H54 (cell line): ENCODE measurements around the gene CRELD2.
"Not testable (repeated sequence)": the region's sequence is repeated elsewhere in the genome, so short reads cannot be mapped to it uniquely, and the experiment has no call there.

ENCODE experiments used
- DNase-seq: peaks from one replicate; pipeline ENCODE4 v3.0.0; 2011; ENCODE audit warnings: low spot score, mixed read lengths; ENCODE audit not compliant: insufficient read length
- FAIRE-seq: peaks from 3 replicates; lab custom pipeline; 2011; peaks lifted over from hg19 to GRCh38; lab: Jason Lieb, UNC
- POLR2A ChIP-seq: IDR thresholded peaks from 2 replicates; pipeline ENCODE4 v1.6.1; 2011; ENCODE audit warnings: low read depth, mild to moderate bottlenecking, low read length

Gene CRELD2

DNA sequence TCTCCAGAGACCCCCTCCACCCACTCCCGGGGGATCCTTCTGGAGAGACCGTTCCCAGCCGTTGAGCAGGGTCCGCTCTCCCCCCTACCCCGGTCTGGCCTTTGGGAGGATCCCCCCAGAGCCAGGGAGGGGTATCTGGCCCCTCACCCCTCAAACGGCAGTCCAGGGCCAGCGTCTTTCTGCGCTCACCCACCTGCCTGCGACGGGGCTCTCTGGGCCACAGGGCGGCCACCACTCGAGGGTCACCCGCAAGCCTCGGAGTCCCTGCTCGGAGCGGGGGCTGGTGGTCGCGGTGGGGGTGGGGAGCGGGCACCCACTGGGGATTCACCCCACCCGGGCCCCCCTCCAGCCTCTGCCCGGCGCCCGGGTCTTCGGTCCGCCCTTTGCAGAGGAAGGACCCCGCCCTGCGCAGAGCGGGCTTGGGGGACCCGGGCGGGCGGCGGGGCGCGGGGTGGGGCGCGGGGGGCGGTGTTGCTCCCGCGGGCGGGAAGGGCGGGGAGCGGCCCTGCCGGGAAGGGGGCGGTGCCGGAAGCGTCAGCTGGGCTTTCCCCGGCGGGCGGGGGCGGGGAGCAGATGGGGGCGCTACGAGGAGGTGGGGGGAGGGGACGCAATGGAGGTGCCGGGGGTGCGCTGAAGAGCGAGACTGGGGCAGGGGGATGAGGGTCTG lies 16.6 kb downstream of the CRELD2 start:
- TF ChIP-seq POLR2A, result no peak
- DNase-seq (no peak), FAIRE-seq (no peak)

DNA sequence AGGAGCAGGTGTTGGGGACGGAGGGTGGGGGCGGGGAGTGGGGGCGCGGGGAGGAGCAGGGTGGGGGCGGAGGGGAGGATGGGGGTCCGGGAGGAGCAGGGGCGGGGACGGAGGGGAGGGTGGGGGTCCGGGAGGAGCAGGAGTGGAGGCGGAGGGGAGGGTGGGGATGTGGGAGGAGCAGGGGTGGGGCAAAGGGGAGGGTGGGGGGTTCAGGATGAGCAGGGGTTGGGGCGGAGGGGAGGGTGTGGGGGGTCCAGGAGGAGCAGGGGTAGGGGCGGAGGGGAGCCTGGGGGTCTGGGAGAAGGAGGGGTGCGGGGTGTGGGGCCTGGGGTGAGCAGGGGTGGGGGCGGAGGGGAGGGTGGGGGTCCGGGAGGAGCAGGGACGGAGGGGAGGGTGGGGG lies 17.1 kb downstream of the CRELD2 start:
- no peak for TF ChIP-seq POLR2A
- FAIRE-seq (no peak), DNase-seq (no peak)

DNA sequence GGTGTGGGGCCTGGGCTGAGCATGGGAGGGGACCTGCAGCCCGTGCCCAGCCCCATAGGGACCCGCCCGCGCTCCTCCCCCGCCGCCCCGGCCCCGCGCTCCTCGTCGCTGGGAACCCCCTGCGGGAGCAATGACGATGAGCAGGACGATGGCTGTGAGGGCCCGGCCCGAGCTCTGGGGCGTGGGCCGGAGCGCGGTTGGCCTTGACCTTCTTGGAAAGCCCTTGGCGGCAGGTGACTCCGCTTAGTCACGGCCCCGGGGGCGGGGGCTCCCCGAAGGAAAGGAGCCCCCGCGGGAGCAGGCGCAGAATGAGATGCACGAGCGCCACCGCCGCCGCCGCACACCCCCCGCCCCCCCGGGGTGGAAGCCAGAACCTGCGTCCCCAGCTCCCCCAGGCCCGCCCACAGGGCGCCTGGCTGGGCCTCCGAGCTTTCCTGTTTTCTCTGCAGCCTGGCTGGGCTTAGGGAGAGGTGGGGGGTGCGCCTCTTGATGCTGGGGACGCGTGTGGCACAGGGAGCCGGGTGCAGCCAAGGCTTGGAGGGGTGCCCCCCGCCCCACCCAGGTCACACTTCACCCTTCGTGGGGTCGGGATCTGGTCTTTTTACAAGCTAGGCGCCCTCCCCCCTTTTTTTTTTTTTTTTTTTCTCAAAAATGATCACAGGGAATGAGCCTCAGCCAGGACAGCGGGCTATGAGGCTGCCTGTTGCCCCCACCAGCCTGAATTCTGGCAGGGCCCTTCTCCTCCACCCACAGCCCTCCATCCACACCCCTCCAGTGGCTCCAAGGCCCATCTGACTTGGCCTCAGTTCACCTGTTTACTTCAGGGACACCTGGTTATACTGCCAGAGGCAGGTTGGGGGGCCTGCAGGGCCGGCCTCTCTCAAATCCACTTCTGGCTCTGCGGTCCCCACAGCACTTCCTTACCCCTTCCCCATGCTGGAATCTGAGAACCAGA lies 17.9 kb downstream of the CRELD2 start:
- FAIRE-seq, result no peak
- no peak for TF ChIP-seq POLR2A

DNA sequence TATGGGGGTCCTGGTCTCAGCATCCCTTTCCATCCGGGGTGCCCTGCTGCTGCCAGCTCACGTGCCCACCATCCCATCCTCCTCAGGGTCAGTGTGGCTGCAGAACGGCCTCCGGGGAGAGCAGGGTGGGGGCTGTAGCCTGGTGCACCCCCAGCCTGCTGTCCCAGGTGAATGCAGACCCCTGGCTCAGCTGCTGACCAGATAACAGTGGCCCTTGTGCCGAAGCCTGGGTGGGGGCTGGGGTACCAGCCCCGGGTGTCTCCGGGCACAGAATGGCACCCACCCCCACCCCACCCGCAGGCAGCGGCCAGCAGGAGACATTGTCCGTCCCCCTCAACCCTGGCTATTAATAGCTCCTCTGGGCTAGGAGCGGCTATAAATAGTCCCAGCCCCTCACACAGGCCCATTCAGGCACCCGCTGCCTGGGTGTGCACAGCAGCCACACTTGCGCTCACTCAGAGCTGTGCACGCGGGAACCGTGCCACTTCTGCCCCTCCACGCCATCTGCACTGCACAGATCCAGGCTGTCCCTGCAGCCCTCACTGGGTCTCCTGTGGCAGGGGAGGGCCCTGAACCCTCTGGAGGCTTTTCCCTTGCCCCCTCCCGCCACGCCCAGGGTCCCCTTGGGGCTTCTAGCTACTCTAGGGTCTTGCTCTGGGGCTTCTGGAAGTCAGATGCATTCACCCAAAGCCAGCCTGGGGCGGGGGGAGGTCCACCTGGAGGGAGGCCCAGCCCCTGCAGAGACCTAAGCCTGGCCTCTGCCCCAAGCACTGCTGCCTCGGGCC lies 18.7 kb downstream of the CRELD2 start:
- TF ChIP-seq POLR2A, result no peak
- DNase-seq (no peak), FAIRE-seq (no peak)

More for the DNA sequence above, 17.9 kb downstream of the CRELD2 start:
- DNase-seq, result peak; percentile 84

DNA sequence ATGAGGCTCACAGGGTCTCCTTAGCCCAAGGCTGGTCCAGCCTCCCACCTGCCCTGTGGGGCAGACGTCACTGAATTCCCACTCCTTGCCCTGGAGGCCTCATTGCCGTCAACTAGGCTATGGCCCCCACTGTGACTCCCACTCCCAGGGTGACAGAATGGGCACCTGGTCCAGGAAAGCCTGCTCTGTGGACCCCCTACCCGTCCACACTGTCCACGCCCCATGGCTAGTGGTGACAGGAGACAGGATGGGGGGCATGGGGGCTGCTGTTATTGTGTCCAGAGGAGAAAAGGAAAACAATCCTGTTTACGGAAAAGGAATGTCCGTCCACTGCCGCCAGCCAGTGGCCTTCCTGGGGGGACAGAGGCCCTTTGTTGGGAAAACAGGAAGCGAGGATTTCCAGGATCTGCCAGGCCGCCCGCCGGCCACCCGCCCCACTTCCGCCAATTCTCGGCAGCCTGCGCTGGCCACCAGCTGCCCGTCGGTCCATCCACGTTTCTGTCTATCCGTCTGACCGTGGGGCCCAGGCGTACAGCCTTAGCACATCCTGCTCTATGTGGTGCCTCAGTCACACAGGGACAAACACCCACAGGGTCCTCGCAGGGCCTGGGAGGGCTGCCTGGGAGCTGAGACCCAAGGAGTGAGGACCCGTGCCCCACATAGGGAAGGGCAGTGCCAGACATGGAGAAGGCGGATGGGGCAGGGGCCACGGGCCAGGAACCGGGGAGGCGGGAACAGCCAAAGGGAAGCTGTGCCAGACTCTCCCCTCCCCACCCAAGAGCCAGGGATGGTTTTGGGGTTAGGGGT lies 19.5 kb downstream of the CRELD2 start:
- DNase-seq (no peak), FAIRE-seq (no peak)
- TF ChIP-seq POLR2A, result no peak

DNA sequence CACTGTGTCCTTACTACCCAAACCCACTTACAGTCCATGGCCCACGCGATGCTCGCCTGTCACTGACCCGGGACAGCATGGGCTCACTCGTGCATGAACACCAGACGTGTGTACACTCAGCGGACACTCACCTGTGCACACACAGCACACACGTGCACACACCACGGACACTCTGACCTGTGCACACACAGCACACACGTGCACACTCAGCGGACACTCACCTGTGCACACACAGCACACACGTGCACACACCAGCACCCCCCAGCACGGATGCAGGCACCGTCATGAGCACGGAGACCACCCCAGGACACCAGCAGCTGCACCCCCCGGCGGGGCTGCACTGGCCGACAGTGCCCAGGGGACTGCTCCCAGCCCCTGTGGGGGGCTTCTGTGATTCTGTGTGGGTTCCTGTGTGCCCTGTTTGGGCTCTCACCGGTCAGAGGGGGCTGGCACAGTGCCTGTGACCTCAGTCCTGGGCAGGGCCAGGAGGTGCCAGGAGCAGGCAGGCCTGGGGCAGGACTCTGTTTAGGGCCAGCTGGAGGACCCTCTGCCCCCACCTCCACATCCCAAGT lies 20.2 kb downstream of the CRELD2 start:
- DNase-seq (no peak), FAIRE-seq (no peak)
- TF ChIP-seq POLR2A, result no peak

DNA sequence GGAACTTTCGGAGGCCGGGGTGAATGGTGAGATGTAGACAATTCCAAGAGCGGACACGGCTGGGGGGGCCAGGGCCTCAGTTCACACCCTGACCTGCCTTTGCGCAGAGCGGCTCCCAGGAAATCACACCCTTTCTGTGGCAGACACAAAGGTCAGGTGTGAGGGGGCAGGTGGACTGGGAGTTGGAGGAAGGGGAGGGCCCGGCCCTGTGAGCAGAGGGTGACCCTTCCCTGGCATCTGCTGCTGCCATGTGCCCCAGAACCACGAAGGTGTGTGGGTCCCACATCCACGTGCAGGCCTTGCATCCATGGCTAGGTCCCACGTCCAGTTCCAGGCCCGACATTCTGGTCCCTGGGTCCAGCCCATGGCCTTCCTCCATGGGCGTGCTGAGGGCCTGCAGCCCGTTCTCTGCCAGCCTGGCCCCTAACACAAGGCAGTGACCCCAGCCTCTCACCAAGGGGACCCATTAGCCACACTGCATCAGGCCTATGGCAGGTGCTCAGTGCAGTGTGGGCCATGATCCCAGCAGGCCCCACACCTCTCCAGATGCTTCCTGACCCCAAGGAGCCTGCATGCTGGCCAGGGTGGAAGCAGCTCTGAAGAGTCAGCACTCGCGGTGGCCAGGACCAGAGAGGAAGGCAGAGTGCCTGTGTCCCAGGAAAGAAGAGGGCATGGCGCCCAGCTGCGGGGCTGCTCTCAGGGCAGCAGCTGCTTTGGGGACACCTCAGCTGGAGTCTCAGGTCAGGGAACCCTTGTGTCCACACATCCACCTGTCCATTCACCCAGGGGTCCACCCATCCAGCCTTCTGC lies 23.3 kb downstream of the CRELD2 start:
- FAIRE-seq (no peak), DNase-seq (no peak)
- TF ChIP-seq POLR2A, result no peak

DNA sequence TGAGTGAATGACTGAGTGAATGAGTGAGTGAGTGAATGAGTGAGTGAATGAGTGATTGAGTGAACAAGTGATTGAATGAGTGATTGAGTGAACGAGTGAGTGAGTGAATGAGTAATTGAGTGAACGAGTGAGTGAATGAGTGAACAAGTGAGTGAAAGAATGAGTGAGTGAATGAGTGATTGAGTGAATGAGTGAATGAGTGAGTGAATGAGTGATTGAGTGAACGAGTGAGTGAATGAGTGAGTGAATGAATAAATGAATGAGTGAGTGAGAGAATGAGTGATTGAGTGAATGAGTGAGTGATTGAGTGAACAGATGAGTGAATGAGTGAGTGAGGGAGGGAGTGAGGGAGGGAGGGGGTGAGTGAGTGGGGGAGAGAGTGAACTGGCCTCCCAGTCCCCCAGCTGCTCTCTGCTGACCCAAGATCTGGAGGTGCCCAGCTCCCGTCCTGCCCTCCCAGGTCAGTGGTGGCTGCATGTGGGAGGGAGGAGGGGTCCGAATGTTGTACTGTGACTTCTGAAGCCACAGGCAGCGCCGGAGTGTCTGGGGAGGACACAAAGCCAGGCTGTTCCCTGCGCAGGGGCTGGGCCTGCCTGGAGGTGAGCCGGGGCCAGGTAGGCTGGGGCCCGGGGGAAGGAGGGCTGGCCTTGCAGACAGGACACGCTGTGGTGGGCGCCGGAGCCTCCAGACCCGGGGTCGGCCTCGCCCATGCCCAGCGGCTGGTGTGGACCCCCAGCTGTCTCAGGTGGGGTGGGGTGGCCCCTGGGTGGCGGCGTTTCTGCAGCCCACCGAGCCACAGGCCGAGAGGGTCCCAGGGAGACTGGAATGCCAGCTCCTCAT lies 24.4 kb downstream of the CRELD2 start:
- DNase-seq, result no peak
- no peak for TF ChIP-seq POLR2A
- FAIRE-seq, result no peak

DNA sequence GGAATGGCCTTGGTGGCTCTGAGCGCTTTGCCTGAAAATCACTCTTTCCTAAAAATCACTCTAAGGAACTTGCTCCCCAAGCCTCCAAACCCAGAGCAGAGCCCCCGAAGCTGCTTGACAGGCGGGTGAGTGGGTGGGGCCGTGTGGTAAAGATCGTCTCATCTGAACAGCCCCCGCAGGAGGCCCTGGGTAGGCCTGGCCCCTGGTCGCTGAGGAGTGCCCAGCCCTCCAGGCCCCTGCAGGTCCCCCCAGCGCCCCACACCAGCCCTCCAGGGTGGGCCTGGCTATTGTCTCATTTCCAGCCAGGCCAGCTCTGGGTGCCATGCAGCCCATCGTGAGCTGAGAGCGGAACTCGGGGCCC lies 25.0 kb downstream of the CRELD2 start:
- TF ChIP-seq POLR2A, result no peak

DNA sequence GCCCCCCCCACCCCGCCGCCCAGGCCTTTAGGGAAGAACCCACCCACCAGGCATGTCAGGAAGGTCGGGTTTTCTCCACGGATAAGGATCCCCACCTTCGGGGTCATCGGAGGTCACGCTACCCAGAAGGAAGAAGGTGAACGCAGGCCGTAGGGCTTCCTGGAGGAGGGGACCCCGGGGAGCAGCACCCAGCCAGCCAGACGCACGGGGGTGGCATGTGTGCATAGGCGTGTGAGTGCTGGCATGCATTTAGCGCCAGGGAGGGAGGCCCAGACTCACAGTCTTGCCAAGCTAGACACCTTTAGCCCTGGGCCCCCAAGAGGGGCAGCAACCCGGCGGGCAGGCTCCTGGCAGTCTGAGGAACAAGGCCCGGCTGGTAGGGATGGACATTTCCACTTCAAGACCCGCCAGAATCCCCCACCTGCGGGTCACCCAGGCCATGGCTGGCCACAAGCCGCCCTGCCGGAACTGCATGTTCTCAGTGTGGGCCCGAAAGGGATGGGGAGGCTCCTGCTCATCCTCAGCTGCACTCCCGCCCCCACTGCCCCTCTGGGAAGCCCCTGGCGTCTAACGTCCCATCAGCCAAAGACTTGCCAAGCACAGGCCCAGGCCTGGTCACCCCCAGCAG lies 25.5 kb downstream of the CRELD2 start:
- TF ChIP-seq POLR2A, result no peak
- DNase-seq, result no peak
- no peak for FAIRE-seq

More for the DNA sequence above, 25.0 kb downstream of the CRELD2 start:
- DNase-seq, result no peak
- FAIRE-seq, result no peak

DNA sequence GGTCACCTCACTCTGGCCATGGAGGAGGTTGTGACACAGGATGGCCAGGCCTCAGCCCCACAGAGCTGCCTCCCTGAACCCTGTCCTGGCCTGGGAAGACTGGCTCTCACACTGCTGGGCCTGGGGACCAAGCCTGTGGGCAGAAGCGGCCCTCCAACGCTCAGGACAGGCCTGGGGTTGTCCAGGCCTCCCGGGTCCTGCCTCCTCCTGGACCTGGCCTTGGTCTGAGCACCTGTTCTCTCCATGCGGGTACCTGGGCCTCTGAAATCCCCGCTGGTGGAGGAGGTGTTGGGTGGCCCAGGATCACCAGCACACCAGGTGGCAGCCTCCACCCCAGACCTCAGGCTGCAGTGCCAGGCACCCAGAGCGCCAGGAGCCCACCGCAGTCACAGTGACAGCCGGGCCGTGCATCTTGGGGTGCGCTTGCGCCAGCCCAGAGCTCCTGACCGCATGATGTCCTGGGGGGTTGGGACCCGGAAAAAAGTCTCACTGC lies 26.0 kb downstream of the CRELD2 start:
- TF ChIP-seq POLR2A, result no peak
- no peak for FAIRE-seq
- no peak for DNase-seq

DNA sequence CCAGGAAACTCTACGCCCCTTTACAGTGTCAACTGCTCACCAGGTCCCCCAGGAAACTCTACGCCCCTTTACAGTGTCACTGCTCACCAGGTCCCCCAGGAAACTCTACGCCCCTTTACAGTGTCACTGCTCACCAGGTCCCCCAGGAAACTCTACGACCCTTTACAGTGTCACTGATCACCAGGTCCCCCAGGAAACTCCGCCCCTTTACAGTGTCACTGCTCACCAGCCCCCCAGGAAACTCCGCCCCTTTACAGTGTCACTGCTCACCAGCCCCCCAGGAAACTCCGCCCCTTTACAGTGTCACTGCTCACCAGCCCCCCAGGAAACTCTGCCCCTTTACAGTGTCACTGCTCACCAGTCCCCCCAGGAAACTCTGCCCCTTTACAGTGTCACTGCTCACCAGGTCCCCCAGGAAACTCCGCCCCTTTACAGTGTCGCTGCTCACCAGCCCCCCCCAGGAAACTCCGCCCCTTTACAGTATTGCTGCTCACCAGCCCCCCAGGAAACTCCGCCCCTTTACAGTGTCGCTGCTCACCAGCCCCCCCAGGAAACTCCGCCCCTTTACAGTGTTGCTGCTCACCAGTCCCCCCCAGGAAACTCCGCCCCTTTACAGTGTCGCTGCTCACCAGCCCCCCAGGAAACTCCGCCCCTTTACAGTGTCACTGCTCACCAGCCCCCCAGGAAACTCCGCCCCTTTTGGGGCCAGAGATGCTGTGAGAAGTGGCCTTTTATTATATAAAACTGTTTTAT lies 26.8 kb downstream of the CRELD2 start:
- not testable (repeated sequence) for FAIRE-seq, DNase-seq
